Measurements from ENCODE around the gene PEX7.
"Not testable (repeated sequence)": the region's sequence is repeated elsewhere in the genome, so short reads cannot be mapped to it uniquely, and the experiment has no call there.

Gene PEX7

DNA sequence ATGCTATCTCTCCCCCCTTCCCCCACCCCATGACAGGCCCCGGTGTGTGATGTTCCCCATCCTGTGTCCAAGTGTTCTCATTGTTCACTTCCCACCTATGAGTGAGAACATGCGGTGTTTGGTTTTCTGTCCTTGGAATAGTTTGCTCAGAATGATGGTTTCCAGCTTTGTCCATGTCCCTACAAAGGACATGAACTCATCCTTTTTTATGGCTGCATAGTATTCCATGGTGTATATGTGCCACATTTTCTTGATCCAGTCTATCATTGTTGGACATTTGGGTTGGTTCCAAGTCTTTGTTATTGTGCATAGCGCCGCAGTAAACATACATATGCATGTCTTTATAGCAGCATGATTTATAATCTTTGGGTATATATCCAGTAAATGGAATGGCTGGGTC, 24.1 kb downstream of the PEX7 start:
- DNase-seq = not testable (repeated sequence)

DNA sequence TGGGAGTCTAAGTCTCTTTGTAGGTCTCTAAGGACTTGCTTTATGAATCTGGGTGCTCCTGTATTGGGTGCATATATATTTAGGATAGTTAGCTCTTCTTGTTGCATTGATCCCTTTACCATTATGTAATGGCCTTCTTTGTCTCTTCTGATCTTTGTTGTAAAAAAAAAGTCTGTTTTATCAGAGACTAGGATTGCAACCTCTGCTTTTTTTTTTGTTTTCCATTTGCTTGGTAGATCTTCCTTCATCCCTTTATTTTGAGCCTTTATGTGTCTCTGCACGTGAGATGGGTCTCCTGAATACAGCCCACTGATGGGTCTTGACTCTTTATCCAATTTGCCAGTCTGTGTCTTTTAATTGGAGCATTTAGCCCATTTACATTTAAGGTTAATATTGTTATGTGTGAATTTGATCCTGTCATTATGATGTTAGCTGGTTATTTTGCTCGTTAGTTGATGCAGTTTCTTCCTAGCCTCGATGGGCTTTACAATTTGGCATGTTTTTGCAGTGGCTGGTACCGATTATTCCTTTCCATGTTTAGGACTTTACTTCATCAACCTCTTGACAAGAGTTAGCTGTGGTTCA, 27.7 kb downstream of the PEX7 start:
- DNase-seq = not testable (repeated sequence)

DNA sequence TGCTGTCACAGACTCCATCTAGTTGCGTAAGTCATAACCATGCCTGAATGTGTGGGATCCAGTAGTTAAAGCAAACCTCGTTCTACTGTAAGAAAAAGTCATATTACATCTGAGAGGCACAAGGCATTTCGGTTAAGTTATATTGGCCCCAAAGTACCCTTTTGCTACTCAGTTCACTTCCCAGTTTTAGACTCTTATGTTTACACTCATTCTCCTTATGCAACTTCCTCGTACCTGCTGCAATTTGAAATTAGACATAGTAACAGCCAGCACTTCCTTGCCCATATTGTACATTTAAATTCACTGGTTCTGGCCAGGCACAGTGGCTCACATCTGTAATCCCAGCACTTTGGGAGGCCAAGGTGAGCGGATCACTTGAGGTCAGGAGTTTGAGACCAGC, 37.0 kb downstream of the PEX7 start:
- no peak for DNase-seq

DNA sequence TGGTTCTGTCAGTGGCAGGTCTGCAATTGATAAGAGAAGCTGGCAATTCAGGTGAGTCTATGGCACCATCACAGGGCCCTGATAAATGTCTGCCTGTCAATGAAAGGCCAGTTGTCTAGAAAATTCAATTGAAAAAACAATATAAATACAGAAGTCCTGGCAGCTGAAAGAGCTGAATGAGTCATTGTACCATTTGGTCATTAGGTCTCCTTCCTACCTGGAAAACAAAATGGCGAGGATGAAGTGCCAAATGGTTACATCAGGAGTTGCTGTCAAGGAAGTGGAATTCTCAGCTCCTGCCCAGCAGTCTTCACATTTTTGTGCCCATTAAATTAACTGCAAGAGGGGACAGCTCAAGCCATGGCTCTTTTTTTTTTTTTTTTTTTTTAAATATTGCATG, 37.7 kb downstream of the PEX7 start:
- no peak for DNase-seq

DNA sequence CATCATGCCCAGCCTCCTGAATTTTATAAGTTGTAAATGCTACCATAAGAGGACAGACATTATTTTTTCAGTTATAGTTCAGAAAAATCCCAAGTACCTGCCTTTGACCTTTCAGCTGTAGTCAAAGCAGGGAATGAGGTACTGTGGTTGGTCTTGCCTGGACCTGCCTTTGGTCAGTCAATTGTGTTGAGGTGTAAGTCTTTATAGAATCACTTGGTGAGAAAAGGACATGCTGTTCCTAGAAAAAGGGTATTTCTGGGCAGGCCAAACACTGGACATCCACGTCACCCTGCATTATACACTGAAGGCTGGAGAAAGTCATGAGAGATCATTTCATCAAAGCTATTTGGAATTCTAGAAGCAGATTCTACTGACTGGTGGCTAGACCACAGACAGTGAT, 40.3 kb downstream of the PEX7 start:
- DNase-seq = no peak

DNA sequence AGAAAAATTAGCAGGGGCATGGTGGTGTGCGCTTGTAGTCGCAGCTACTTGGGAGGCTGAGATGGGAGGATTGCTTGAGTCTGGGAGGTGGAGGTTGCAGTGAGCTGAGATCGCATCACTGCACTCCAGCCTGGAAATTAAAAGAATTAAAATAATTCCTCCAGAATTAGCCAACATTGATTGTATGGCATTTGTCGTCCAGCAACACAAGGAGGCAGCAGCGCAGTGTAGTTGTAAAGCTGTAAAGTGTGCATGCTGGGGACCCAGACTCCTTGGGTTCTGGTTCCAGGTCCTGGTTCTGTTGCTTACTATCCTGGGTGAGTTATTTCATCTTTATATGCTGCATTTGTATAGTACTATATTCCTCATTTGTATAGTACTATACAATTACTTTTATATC, 41.4 kb downstream of the PEX7 start:
- DNase-seq = no peak

DNA sequence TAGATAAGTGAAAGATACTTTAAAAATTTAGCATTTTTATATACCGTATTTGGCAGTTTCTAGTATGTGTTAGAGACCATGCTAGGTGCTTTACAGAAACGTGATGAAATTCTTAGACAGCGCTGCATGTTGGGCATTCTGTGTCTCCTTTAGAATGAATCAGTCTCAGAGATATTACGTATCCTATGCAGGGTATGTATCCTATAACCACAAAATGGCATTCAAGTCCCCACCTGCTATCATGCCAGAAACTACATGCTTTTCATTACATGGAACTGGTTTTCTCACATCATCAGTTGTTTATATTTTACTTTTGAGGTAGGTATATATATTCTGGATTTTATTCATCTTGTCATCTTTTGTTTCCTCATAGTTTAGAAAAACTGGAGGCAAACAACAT, 42.3 kb downstream of the PEX7 start:
- no peak for DNase-seq

DNA sequence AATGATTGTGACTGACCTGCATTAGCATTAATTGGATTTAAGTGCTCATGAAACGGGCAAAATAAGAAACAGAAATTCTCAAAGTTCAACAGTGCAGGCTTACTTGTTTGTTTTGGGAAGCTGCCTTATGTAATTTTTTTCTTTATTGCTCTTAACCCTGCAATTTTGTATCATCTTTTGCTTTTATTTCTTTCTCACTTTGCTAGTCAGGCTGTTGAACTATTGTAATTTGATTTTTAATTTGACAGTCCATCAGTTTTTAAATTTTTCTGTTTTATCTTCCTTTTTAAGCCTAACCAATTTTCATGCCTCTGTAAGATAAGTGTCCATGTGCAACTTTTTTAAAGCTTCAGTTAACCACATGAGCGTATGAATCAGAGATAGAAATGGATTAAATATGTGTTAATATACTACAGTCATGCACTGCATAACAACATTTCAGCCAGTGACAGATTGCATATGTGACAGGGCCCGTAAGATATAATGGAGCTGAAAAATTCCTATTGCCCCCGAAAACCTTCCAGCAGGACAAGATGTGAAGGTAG, 44.6 kb downstream of the PEX7 start:
- no peak for DNase-seq

DNA sequence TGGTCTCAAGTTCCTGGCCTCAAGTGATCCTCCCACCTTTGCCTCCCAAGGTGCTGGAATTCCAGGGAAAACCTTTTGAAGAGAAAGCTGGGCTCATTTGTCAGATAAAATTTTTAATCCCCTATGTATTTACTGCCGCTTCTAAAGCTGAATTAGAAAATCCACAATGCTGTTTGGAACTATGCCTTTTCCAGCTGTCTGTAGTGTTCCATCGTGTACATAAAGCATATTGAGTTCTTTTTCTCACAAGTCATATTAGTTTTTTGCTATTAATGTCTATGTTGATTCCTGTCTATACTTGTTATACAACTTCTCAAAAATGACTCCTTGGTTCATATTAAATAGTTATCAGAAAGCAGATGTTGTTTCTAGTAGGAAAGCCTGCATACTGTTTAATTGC, 47.1 kb downstream of the PEX7 start:
- DNase-seq = no peak

DNA sequence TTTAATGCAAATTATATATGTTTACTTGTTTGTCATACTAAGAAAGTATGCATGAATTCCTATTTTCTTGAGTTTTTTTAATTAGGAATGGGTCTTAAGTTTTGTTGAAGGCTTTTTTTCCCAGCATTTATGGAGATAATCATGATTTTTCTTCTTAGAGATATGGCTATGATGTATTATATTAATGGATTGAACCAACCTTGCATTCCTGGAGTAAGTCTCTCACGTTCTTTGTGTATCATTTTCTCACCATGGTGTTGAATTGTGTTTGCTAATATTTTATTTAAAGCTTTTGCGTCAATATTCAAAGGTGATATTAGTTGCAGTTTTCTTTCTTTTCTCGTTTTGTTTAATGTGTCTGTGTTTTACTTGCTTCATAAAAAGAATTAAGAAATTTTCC, 51.4 kb downstream of the PEX7 start:
- no peak for DNase-seq

DNA sequence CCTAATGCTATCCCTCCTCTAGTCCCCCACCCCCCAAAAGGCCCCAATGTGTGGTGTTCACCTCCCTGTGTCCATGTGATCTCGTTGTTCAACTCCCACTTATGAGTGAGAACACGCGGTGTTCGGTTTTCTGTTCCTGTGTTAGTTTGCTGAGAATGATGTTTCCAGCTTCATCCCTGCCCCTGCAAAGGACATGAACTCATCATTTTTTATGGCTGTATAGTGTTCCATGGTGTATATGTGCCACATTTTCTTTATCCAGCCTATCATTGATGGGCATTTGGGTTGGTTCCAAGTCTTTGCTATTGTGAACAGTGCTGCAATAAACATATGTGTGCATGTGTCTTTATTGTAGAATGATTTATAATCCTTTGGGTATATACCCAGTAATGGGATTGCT, 54.1 kb downstream of the PEX7 start:
- DNase-seq = not testable (repeated sequence)

DNA sequence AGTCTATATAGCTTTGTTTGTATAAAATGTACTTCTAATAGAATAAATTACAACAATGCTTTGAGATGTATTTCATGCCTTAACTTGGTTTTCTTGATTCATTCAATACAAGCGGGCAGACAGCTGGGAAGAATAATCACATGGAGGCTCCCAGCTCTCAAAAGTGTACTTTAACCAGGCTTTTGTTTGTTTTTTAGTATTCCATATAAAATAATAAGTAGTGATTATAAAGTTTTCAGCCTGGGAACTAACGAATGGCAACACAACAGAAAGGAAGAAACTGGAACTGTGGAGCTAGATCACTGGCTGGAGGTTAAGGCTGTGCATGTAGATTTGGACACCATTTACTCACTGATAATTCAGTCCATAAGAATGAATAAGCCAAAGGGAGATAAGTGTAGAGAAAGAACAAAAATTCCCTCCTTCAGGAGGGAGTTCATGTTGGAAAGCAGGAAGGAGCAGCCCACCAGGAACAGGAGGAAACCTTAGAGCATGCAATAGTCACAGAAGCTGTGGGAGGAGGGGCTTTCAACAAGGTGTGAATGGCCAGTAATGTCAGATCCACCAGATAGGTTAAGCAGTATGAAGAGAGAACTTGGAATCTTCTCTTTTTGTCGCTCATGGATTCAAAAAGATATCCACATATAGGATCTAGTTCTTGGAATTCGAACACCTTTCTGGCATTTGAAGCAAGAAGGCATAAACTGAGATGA, 58.5 kb downstream of the PEX7 start:
- no peak for DNase-seq

DNA sequence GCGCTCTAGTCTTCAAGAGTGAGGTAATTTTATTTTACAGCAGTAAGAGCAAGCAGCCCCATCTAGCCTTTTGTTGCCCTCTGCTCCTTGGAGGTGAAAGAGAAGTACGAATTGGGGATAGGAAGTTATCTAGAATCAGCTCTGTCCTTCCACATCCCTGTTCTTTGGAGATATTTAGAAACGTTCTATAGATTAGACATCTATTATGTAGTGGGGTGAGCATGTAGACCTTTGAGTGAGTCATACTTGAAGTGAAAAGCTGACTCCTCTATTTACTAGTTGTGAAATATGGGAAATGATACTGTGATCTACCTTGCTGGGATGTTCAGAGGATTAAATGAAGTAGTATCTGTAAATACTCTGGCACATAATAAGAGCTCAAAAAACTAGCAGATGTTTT, 63.7 kb downstream of the PEX7 start:
- no peak for DNase-seq

DNA sequence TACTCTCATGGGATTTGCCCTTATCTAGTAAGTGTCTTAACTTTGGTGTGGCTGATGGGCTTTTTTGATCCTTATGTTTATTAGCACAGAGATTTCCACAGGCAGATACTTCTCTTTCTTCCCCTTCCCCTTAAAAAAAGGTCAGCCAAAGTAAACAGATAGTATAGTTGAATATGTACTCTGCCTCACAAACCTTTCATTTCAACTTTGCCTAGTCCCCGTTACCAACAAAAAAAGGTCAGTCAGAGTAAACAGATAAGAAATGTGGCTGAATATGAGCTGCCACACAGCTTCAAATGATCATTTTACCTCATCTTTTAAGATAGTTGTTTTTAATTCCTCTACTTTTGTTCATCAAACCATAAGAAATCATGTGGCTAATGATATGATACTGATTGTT, 65.6 kb downstream of the PEX7 start:
- DNase-seq = no peak

DNA sequence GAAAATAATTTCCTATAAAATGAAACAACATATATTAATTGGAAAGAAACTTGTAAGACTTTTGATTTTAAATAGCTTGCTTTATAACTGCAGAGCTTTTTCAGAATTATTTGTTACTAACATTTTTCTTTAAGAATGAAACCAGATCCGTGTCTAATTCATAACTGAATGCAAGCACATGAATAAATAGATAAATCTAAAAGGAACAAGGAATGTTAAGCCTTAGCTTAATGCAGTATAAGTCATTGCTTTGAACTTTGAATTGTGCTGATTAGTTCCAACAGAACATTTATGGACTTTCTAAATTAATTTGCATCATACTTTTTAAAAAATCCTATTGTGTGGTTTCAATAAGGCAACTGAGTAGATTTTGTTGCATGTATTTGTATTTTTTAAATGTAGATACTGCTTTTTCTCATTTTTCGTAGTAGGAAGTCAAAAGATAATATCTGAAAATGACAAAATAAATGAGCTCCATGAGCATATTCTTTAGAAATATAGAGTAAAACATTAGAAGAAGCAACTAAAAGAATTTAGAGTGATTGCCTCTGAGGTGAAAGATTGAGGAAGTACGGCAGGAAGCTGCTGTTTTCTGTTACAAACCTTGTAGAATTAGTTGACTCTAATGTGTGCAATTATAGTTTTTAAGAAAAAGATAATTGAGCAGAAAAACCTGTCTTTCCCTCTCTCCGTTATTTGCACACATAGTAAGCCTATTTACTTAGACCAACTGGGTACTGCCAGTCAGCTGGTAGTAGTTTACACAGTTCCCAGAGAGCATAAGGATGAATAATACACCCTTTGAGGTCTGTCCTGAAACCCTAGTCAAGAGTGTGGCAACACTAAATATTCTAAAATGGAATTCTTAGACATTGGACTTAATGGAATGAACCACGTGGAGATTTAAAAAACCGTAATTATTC, 67.1 kb downstream of the PEX7 start:
- no peak for DNase-seq

DNA sequence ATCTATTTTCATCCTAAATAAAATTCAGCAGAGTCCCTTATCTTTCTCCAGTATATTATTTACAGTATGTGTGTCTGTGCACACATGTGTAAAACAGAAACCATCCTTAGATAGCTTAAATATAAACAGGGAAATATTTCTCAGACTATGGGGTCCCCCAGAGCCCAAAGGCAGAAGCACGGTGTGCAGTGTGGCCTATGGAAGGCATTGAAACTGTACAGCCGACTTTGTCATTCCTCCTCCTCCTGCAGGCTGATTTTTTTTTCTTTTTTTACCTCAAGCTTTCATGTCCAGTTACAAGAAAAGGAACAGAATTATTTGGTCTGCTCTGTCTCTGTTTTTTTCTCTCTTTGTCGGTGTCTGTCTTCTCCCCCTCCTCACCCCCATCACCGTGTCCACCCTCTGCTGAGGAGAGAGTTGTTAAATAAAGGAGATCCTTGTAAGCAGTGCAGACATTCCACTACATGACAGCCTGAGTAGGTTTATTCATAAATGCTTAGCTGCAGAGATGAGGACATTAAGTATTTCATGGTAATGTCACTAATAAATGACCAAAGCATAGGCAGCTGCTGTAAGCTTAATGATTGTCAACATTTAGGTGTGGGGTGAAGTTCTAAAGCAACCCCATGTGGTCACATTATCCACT, 67.9 kb downstream of the PEX7 start:
- no peak for DNase-seq

DNA sequence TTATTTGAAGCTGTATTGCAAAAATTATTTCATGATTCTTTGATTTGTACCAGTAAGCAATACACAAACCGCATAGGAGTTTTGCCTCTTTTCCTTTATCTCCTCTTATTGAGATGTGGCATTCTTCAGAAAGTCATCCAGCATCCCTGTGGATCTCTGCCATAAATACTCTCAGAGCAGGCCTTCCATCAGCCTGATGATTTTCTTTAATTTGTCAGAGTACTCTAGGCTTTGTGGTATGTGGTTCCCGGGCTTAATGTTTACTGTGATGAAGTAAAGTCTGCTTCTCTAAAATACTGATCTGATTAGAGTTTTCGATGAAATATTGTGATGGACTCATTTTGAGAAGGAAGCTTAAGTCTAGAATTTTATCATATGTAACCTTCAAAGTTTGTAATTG, 68.6 kb downstream of the PEX7 start:
- no peak for DNase-seq

DNA sequence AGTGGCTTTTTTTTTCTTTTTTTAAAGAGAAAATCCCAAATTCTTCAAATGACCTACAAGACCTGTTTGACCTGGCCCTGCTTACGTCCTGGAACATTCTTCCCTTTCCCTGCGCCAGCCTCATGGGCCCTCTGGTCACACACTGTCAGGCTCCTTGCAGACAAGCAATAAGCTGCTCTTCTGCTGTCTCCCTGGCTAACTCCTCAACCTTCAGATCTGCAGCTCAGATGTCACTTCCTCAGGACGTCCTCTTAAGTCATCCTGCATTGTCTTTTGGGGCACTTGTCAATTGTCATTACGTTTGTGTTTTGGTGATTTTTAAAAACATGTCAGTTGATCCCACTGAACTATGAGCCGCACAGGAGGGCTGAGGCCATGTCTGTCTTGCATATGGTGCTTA, 70.8 kb downstream of the PEX7 start:
- DNase-seq = no peak

DNA sequence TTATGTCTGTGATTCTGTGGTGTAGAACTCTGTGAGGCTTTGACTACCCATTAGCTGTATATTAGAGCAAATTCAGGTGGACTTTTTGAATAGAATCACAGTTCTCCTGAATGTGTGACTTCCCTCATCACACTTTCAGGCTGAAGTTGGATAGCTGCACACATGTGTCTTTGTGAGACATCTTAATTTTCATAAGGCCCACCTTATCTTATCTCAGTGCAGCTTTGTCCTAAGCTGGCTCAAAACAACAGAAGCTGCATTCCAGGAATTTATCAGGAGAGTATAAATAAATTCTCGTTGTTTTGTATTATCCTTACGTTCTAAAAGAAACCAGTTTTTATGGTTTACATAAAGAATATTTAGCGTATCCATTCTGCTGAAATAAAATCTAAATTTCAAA, 73.5 kb downstream of the PEX7 start:
- no peak for DNase-seq

DNA sequence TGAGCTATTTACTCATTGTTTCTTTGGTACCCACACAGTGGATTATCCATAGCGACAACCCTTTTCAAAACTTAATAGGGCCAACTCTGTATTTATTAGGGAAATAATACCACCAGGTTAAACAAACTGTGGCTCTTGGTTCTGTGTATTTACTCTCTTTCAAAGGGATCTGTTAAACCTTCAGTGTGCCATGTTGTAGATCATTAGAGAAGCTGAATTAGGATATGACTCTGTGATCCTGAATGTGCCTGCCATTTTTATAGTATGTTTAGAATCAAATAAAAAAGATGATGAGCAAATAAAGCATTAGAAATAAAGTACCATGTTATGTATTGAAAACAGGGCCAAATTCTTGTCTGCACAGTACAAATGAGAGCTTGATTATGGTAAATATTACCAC, 74.7 kb downstream of the PEX7 start:
- DNase-seq = no peak

DNA sequence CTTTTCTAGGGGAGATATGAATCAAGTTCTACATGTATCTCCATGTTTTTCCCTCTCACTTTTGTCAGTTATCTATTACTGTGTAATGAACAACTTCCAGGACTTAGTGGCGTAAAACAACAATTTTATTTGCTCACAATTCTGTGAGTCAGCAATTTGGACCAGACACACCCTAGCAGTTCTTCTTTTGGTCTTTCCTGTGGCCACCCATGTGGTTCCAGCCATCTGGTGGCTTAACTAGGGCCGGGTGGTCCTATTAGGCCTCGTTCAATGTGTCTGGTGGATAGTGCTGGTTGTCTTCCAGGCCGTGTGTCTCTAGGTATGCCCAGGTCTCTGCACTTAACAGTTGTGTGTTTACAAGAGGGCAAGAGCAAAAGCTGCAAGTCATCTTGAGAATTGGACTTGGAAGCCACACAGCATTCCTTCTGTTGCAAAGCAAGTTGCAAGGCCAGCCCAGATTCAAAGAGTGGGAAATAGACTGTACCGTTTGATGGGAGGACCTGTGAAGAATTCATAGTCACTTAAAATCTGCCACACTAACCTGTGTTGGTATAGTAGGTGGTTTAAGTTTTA, 78.9 kb downstream of the PEX7 start:
- DNase-seq = no peak

DNA sequence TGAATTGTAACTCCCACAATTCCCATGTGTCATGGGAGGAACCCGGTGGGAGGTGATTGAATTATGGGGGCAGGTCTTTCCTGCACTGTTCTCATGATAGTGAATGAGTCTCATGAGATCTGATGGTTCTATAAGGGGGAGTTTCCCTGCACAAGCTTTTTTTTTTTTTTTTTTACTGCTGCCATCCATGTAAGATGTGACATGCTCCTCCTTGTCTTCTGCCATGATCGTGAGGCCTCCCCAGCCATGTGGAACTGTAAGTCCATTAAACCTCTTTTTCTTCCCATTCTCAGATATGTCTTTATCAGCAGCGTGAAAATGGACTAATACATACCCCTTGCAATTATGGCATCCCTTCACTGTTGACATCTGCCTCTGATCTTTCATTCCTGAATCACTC, 82.1 kb downstream of the PEX7 start:
- DNase-seq = not testable (repeated sequence)

DNA sequence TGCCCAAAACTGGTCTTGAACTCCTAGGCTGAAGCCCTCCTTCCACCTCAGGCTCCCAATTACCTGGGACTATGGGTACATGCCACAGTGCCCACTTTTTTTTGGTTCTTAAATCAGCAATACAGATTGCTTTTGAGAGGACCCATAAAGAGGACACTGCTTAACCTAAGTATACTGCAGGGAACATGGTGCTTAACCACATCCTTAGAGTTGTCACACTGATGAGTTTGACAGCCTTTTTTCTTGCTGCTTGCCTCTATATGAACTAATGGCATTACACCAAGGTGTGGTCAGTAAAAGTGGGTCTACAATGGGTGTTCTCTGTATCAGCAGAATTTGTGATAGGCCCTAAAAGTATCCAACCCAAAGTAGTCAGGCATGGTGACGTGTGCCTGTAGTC, 92.6 kb downstream of the PEX7 start:
- no peak for DNase-seq

Measured in activated T-cell treated with anti-CD3 and anti-CD28 coated beads for 4 hours (primary cell).